D721Med (cell line): ENCODE measurements around the gene PAK1.

Source experiments
- DNase-seq: peaks from one replicate; pipeline ENCODE4 v3.0.0; 2011; ENCODE audit warnings: low spot score; ENCODE audit not compliant: insufficient read length
- FAIRE-seq: peaks from 2 replicates; lab custom pipeline; 2011; peaks lifted over from hg19 to GRCh38; lab: Jason Lieb, UNC
- CTCF ChIP-seq: IDR thresholded peaks from 2 replicates; pipeline ENCODE4 v1.5.1; 2012; ENCODE audit warnings: mild to moderate bottlenecking, control low read depth; ENCODE audit not compliant: insufficient read depth; ENCODE audit errors: missing control alignments

Gene PAK1

GRCh38 chr11:77276271-77276670, 197.6 kb downstream of the PAK1 start:
- TF ChIP-seq CTCF = no peak
- FAIRE-seq = no peak
- DNase-seq = no peak
